AG10803 (cell line): Measurements from ENCODE around the gene ACAN.

Experiments used
- DNase-seq: peaks from one replicate; pipeline ENCODE4 v3.0.0; 2010; ENCODE audit warnings: low read depth
- H3K4me3 ChIP-seq: 2 replicates; pipeline ENCODE4 v1.5.1; 2011; ENCODE audit warnings: mild to moderate bottlenecking, low read length, control low read depth
- CTCF ChIP-seq: conservative IDR thresholded peaks from 2 replicates; pipeline ENCODE4 v1.5.1; 2011; ENCODE audit warnings: mild to moderate bottlenecking, low read length, control low read depth, inconsistent platforms

The ACAN gene

GRCh38 chr15:88908697-88909621 lies 105.7 kb downstream of the ACAN start:
- no peak for DNase-seq
- no peak for TF ChIP-seq CTCF
- peak overlapping the region; percentile 22; the same call in 1 of the 2 replicates for H3K4me3 ChIP-seq

- peak overlapping the region; percentile 68 for H3K4me3 ChIP-seq
- no peak for TF ChIP-seq CTCF
- peak; percentile 73 for DNase-seq
Observed at GRCh38 chr15:88909956-88910831, 107.0 kb downstream of the ACAN start.

- no peak for DNase-seq
Observed at GRCh38 chr15:88911766-88912118, 108.5 kb downstream of the ACAN start.

GRCh38 chr15:88912500-88912921 lies 109.3 kb downstream of the ACAN start:
- TF ChIP-seq CTCF: no peak
- H3K4me3 ChIP-seq: peak overlapping the region; percentile 68
- no peak for DNase-seq

More at GRCh38 chr15:88911766-88912118, 108.5 kb downstream of the ACAN start:
- H3K4me3 ChIP-seq: peak overlapping the region; percentile 68
- TF ChIP-seq CTCF: no peak

GRCh38 chr15:88913017-88913849 lies 110.0 kb downstream of the ACAN start, which contains the start of gene MFGE8:
MFGE8 (minus strand) TSS chr15:88913379; CDS start chr15:88913319, 60 bp downstream.
- no peak for TF ChIP-seq CTCF
- peak within 1 kb of the TSS; percentile 68 for H3K4me3 ChIP-seq
- DNase-seq: peak; percentile 59

GRCh38 chr15:88913850-88914169 lies 110.6 kb downstream of the ACAN start:
- peak overlapping the region; percentile 68; the same call in 1 of the 2 replicates for H3K4me3 ChIP-seq
- no peak for DNase-seq
- no peak for TF ChIP-seq CTCF
